Epithelial cell of esophagus (primary cell): Measurements from ENCODE around the gene AKAP9.

Experiments used
- DNase-seq: peaks from one replicate; pipeline ENCODE4 v3.0.0; 2010; ENCODE audit warnings: low read depth
- H3K4me3 ChIP-seq: 2 replicates; pipeline ENCODE4 v1.5.1; 2011; ENCODE audit warnings: mild to moderate bottlenecking, low read length, control low read depth
- CTCF ChIP-seq: IDR thresholded peaks from 2 replicates; pipeline ENCODE4 v1.5.1; 2011; ENCODE audit warnings: low read depth, mild to moderate bottlenecking, low read length, control low read depth, inconsistent platforms; ENCODE audit not compliant: insufficient read depth; ENCODE audit errors: missing control alignments

Gene AKAP9

GRCh38 chr7:92028226-92028625 is 87.6 kb downstream of the AKAP9 start:
- no peak overlapping the region for H3K4me3 ChIP-seq
- no peak for TF ChIP-seq CTCF
- no peak for DNase-seq

GRCh38 chr7:92028686-92029085 is 88.0 kb downstream of the AKAP9 start:
- DNase-seq: no peak
- no peak for TF ChIP-seq CTCF
- H3K4me3 ChIP-seq: no peak overlapping the region

- H3K4me3 ChIP-seq: no peak overlapping the region
- TF ChIP-seq CTCF: no peak
- DNase-seq: no peak
Measured at GRCh38 chr7:92034116-92034515, 93.5 kb downstream of the AKAP9 start.

DNA sequence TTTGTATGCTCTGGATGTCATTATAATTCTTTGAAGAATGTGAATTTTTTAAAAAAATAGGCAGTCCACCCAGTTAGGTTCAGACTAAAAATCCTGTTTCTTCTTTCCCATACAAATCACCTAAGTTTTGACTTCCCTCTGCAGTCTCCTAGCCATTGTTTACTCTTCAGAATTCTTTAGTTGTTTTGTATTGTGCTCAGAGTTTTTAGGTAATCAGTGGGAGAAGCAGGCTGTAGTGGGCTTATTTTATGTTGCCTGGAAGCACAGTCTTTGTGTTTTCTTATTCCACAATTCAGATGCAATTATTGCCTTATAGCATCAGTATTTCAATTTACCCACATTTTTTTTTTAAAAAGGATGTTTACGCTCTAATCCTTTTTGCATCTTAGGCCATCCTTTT is 94.9 kb downstream of the AKAP9 start:
- TF ChIP-seq CTCF: no peak
- no peak overlapping the region for H3K4me3 ChIP-seq
- DNase-seq: no peak

GRCh38 chr7:92039900-92040299 is 99.2 kb downstream of the AKAP9 start:
- no peak overlapping the region for H3K4me3 ChIP-seq
- no peak for TF ChIP-seq CTCF
- DNase-seq: no peak

- no peak for DNase-seq
- no peak for TF ChIP-seq CTCF
- H3K4me3 ChIP-seq: no peak overlapping the region
Measured at GRCh38 chr7:92042056-92042737, 101.5 kb downstream of the AKAP9 start.

- DNase-seq: no peak
- no peak for TF ChIP-seq CTCF
- no peak overlapping the region for H3K4me3 ChIP-seq
Measured at GRCh38 chr7:92043098-92043497, 102.4 kb downstream of the AKAP9 start.
